MG63 (cell line): Measurements from ENCODE around the gene WDFY4. TPM values are rescaled to one million over a fixed set of nuclear protein-coding genes. Genes with fewer than 3 reads are reported as not detected.
A peak's percentile ranks its signal among the peaks of the same experiment; 100 is the strongest.

Experiments
- DNase-seq: peaks from one replicate; pipeline ENCODE4 v3.0.0-alpha.2; 2020
- H3K27me3 ChIP-seq: fragments of 250-450 bp; sonication (Bioruptor Pico); 2 replicates; pipeline ENCODE4 v1.5.1; 2020; ENCODE audit warnings: mild to moderate bottlenecking, moderate library complexity
- H3K36me3 ChIP-seq: fragments of 250-450 bp; sonication (Bioruptor Pico); 2 replicates; pipeline ENCODE4 v1.5.1; 2020; ENCODE audit warnings: mild to moderate bottlenecking, moderate library complexity
- H3K4me3 ChIP-seq: fragments of 250-450 bp; sonication (Bioruptor Pico); 2 replicates; pipeline ENCODE4 v1.5.1; 2020; ENCODE audit warnings: mild to moderate bottlenecking, moderate library complexity
- H3K9me3 ChIP-seq: fragments of 250-450 bp; sonication (Bioruptor Pico); 2 replicates; pipeline ENCODE4 v1.5.1; 2020; ENCODE audit warnings: mild to moderate bottlenecking, moderate library complexity
- total RNA-seq: library from RNA; depleted of rRNA; stranded (reverse); fragments of >200 nt; shearing (Covaris generic); gene quantifications from 2 replicates; pipeline ENCODE4 v1.2.3, GENCODE V29; 2014; ENCODE audit warnings: low replicate concordance

Gene WDFY4
- total RNA-seq, 1 experiment from 2014 or later: 0.63 TPM

DNA sequence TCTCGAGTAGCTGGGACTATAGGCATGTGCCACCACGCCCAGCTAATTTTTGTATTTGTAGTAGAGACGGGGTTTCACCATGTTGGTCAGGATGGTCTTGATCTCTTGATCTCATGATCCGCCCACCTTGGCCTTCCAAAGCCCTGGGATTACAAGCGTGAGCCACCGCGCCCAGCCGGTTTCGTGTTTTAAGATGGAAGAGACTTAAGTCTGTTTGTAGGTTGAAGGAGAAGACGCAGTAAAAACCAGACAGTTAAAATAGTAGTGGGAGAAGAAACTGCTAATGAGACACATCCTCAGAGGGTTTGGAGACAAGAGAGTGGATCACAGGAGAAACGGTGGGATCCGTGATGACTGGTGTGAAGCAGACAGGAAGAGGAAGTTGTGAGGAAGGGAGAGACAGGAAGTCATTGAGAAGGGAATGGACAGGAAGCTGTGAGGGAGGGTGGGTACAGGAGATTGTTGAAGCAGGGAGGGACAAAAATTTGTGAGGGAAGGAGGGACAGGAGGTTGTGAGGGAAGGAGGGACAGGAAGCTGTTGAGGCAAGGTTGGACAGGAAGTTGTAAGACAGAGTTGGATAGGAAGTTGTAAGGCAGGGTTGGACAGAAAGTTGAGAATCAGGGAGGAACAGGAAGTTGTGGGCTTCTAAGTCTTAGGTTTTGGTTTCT lies 115.5 kb downstream of the WDFY4 start:
- Histone ChIP-seq H3K9me3 (no peaks in the 10 kb centered on the region), H3K27me3 (no peaks in the 10 kb centered on the region), H3K4me3 (no peak overlapping the region), H3K36me3 (no peaks in the 10 kb centered on the region)
- no peak for DNase-seq

GRCh38 chr10:48801001-48801421 lies 116.3 kb downstream of the WDFY4 start:
- Histone ChIP-seq H3K9me3 (no peaks in the 10 kb centered on the region), H3K27me3 (no peaks in the 10 kb centered on the region)
- DNase-seq: peak; percentile 38

GRCh38 chr10:48802611-48803071 lies 118.0 kb downstream of the WDFY4 start:
- DNase-seq: no peak
- no peaks in the 10 kb centered on the region for H3K27me3 ChIP-seq
- no peaks in the 10 kb centered on the region for H3K36me3 ChIP-seq
- no peak overlapping the region for H3K4me3 ChIP-seq
- H3K9me3 ChIP-seq: no peaks in the 10 kb centered on the region

More at GRCh38 chr10:48801001-48801421, 116.3 kb downstream of the WDFY4 start:
- no peaks in the 10 kb centered on the region for H3K36me3 ChIP-seq
- H3K4me3 ChIP-seq: no peak overlapping the region

- DNase-seq: no peak
- H3K27me3 ChIP-seq: no peaks in the 10 kb centered on the region
- H3K9me3 ChIP-seq: no peaks in the 10 kb centered on the region
- no peaks in the 10 kb centered on the region for H3K36me3 ChIP-seq
- H3K4me3 ChIP-seq: no peak overlapping the region
These were observed 119.3 kb downstream of the WDFY4 start for GRCh38 chr10:48803801-48804584.

DNA sequence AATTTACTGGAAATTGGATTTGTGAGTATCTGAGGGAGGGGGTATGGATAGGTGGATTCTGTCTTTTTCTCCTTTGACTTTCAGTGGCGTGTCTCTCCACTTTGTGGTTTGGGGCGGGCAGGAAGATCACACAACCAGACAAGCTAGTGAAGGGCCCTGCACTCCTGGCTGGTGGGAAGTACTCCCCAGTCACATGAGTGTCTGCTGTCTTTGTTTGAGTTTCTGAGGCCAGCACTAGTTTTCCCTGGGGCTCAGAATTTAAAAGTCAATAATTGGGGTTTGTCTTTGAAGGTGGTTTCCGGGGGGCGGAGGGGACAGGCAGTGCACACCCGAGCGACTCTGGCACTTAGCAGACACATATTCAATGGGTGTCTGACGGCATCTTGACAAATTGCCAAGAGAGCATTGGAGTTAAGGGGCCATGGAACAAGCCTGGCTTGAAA lies 120.1 kb downstream of the WDFY4 start:
- H3K9me3 ChIP-seq: no peaks in the 10 kb centered on the region
- H3K4me3 ChIP-seq: no peak overlapping the region
- H3K27me3 ChIP-seq: no peaks in the 10 kb centered on the region
- H3K36me3 ChIP-seq: no peaks in the 10 kb centered on the region
- DNase-seq: no peak

DNA sequence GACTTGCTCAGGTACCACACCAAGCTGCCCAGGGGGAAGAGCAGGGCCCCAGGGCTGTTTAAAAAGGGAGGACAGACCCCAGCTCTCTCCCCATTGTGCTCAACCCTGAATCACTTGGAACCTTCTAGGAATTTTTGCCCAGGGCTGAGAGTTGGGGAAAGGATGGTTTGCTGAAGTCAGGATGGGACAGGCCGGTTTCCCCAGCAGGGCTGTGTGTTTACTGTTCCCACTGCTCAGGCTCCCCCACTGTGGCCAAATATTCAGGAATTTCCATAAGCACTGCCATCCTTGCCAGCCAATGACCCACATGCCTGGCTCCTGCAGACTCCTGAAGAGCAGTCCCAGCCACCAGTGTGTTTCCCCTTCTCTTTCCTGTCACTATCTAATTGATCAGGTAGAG lies 120.7 kb downstream of the WDFY4 start:
- no peak overlapping the region for H3K4me3 ChIP-seq
- H3K36me3 ChIP-seq: no peaks in the 10 kb centered on the region
- no peaks in the 10 kb centered on the region for H3K27me3 ChIP-seq
- DNase-seq: no peak
- no peaks in the 10 kb centered on the region for H3K9me3 ChIP-seq

- DNase-seq: no peak
- Histone ChIP-seq H3K4me3 (no peak overlapping the region), H3K9me3 (no peaks in the 10 kb centered on the region), H3K36me3 (no peaks in the 10 kb centered on the region), H3K27me3 (no peaks in the 10 kb centered on the region)
These were observed 121.2 kb downstream of the WDFY4 start for GRCh38 chr10:48805848-48806247.

DNA sequence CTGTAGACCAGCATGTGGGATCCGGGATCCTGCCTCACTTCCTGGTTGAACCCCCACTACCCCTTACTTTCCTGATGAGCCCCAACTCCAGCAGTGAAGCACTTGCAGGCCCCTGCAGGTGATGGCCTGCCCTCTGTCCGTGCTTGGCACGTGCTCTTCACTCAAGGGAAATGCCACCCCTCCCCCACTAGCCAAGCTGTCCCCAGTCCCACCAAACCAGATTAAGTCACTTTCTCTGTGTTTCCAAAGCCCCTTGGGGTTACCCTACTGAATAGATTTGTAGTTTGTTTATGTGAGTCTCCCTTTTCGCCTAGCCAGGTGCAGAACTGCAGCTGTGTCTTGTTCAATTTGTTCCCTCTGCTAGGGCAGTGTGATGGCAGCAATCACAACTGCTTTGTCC lies 121.7 kb downstream of the WDFY4 start:
- H3K4me3 ChIP-seq: no peak overlapping the region
- H3K36me3 ChIP-seq: no peaks in the 10 kb centered on the region
- no peak for DNase-seq
- H3K9me3 ChIP-seq: no peaks in the 10 kb centered on the region
- no peaks in the 10 kb centered on the region for H3K27me3 ChIP-seq

- DNase-seq: no peak
- H3K27me3 ChIP-seq: no peaks in the 10 kb centered on the region
These were observed 123.3 kb downstream of the WDFY4 start for GRCh38 chr10:48807791-48808470.

DNA sequence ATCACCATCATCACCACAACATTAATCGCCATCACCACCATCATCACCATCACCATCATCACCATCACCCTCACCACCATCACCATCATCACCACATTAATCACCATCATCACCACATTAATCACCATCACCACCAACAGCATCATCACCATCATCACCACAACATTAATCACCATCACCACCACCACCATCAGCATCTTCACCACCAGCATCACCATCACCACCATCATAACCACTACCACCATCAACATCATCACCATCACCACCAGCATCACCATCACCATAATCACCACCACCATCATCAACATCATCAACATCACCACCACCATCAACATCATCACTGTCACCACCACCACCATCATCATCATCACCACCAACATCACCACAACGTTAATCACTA lies 124.6 kb downstream of the WDFY4 start:
- H3K36me3 ChIP-seq: no peaks in the 10 kb centered on the region
- no peak for DNase-seq

More at GRCh38 chr10:48807791-48808470, 123.3 kb downstream of the WDFY4 start:
- Histone ChIP-seq H3K36me3 (no peaks in the 10 kb centered on the region), H3K4me3 (no peak overlapping the region), H3K9me3 (no peaks in the 10 kb centered on the region)

DNA sequence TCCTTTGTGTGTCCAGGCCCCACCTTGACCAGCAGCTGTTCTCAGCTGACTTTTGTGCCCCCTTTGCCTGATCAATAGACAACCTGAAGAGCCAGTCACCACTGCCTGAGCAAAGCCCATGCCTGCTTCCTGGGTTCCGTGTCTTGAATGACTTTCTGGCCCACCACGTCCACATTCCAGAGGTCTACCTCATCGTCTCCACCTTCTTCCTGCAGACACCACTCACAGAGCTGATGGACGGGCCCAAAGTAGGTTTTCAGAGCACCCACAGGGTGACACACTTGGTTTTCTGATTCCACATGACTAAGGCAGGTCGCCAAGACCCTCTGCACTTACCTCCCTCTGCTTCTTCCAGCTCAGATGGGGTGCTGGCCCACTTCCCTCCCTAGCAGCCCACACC lies 126.8 kb downstream of the WDFY4 start:
- H3K4me3 ChIP-seq: no peak overlapping the region
- H3K9me3 ChIP-seq: no peaks in the 10 kb centered on the region
- H3K36me3 ChIP-seq: no peaks in the 10 kb centered on the region
- peak; percentile 45 for DNase-seq
- no peaks in the 10 kb centered on the region for H3K27me3 ChIP-seq

More for the DNA sequence above, 124.6 kb downstream of the WDFY4 start:
- Histone ChIP-seq H3K9me3 (no peaks in the 10 kb centered on the region), H3K27me3 (no peaks in the 10 kb centered on the region), H3K4me3 (no peak overlapping the region)

DNA sequence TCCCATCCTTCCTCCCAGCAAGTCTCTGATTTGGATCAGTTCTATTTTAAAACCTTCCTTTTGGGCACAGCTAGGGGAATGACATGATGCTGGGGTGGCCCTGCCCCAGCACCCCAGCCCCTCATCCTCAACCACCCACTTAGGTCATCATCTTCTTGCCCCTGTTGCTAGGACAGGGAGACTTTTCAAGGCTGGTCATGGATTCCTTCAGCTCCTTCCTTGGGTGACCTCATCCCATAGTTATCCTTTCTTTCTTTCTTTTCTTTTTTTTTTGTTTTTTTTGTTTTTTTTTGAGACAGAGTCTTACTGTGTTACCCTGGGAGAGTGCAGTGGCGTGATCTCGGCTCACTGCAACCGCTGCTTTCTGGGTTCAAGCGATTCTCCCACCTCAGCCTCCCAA lies 127.2 kb downstream of the WDFY4 start:
- Histone ChIP-seq H3K4me3 (no peak overlapping the region), H3K9me3 (no peaks in the 10 kb centered on the region), H3K27me3 (no peaks in the 10 kb centered on the region), H3K36me3 (no peaks in the 10 kb centered on the region)
- DNase-seq: no peak

GRCh38 chr10:48813291-48813690 lies 128.6 kb downstream of the WDFY4 start:
- DNase-seq: no peak
- Histone ChIP-seq H3K27me3 (no peaks in the 10 kb centered on the region), H3K4me3 (no peak overlapping the region), H3K36me3 (no peaks in the 10 kb centered on the region), H3K9me3 (no peaks in the 10 kb centered on the region)

GRCh38 chr10:48813825-48814224 lies 129.2 kb downstream of the WDFY4 start:
- no peaks in the 10 kb centered on the region for H3K9me3 ChIP-seq
- no peak for DNase-seq
- H3K27me3 ChIP-seq: no peaks in the 10 kb centered on the region
- no peaks in the 10 kb centered on the region for H3K36me3 ChIP-seq
- H3K4me3 ChIP-seq: no peak overlapping the region

- Histone ChIP-seq H3K27me3 (no peaks in the 10 kb centered on the region), H3K4me3 (no peak overlapping the region)
- no peak for DNase-seq
These were observed 130.3 kb downstream of the WDFY4 start for GRCh38 chr10:48814933-48815332.

GRCh38 chr10:48817141-48817540 lies 132.5 kb downstream of the WDFY4 start:
- Histone ChIP-seq H3K4me3 (no peak overlapping the region), H3K36me3 (no peaks in the 10 kb centered on the region), H3K9me3 (no peaks in the 10 kb centered on the region), H3K27me3 (no peaks in the 10 kb centered on the region)
- no peak for DNase-seq

More at GRCh38 chr10:48814933-48815332, 130.3 kb downstream of the WDFY4 start:
- H3K36me3 ChIP-seq: no peaks in the 10 kb centered on the region
- no peaks in the 10 kb centered on the region for H3K9me3 ChIP-seq

- Histone ChIP-seq H3K36me3 (no peaks in the 10 kb centered on the region), H3K9me3 (no peaks in the 10 kb centered on the region), H3K4me3 (no peak overlapping the region), H3K27me3 (no peaks in the 10 kb centered on the region)
- no peak for DNase-seq
These were observed 133.4 kb downstream of the WDFY4 start for GRCh38 chr10:48818081-48818480.
